ENCODE measurements around the gene ABITRAM.

DNA sequence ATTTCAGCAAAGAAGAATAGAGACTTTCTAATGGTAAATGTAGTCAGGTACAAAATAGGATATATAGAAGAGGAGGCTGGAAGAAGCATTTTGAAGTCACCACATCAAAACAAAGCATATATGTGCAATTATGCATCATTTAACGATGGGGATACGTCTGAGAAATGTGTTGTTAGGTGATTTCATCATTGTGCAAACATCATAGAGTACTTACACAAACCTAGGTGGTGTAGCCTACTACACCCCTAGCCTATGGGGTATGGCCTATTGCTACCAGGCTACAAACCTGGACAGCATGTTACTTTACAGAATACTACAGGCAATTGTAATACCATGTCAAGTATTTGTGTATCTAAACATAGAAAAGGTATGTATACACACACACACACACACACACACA is 28.7 kb upstream of the ABITRAM start:
- TF ChIP-seq SIN3A (IDR thresholded peaks at IDR 0.05; ENCODE audit: borderline replicate concordance, insufficient read depth, low read depth, low read length) (no peak), POLR2AphosphoS5 (IDR thresholded peaks at IDR 0.05; ENCODE audit: low read depth, low read length) (no peak)
- TF ChIP-seq, protein P1, sequence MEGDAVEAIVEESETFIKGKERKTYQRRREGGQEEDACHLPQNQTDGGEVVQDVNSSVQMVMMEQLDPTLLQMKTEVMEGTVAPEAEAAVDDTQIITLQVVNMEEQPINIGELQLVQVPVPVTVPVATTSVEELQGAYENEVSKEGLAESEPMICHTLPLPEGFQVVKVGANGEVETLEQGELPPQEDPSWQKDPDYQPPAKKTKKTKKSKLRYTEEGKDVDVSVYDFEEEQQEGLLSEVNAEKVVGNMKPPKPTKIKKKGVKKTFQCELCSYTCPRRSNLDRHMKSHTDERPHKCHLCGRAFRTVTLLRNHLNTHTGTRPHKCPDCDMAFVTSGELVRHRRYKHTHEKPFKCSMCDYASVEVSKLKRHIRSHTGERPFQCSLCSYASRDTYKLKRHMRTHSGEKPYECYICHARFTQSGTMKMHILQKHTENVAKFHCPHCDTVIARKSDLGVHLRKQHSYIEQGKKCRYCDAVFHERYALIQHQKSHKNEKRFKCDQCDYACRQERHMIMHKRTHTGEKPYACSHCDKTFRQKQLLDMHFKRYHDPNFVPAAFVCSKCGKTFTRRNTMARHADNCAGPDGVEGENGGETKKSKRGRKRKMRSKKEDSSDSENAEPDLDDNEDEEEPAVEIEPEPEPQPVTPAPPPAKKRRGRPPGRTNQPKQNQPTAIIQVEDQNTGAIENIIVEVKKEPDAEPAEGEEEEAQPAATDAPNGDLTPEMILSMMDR (IDR thresholded peaks at IDR 0.05): no peak
- TF ChIP-seq, protein P2, sequence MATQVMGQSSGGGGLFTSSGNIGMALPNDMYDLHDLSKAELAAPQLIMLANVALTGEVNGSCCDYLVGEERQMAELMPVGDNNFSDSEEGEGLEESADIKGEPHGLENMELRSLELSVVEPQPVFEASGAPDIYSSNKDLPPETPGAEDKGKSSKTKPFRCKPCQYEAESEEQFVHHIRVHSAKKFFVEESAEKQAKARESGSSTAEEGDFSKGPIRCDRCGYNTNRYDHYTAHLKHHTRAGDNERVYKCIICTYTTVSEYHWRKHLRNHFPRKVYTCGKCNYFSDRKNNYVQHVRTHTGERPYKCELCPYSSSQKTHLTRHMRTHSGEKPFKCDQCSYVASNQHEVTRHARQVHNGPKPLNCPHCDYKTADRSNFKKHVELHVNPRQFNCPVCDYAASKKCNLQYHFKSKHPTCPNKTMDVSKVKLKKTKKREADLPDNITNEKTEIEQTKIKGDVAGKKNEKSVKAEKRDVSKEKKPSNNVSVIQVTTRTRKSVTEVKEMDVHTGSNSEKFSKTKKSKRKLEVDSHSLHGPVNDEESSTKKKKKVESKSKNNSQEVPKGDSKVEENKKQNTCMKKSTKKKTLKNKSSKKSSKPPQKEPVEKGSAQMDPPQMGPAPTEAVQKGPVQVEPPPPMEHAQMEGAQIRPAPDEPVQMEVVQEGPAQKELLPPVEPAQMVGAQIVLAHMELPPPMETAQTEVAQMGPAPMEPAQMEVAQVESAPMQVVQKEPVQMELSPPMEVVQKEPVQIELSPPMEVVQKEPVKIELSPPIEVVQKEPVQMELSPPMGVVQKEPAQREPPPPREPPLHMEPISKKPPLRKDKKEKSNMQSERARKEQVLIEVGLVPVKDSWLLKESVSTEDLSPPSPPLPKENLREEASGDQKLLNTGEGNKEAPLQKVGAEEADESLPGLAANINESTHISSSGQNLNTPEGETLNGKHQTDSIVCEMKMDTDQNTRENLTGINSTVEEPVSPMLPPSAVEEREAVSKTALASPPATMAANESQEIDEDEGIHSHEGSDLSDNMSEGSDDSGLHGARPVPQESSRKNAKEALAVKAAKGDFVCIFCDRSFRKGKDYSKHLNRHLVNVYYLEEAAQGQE (IDR thresholded peaks at IDR 0.05; ENCODE audit: insufficient read depth in 1 of 2, low read depth in 2 of 2, low read length in 1 of 2): no peak
